KMS-11 (cell line): ENCODE results near the gene AVEN.
"Not testable (repeated sequence)": the region's sequence is repeated elsewhere in the genome, so short reads cannot be mapped to it uniquely, and the experiment has no call there.

Source experiments
- H2AFZ ChIP-seq: fragments of 200-600 bp; sonication (generic); 2 replicates; pipeline ENCODE4 v1.6.1; 2016; ENCODE audit warnings: antibody characterized with exemption, mixed run types, low read depth
- H3K27ac ChIP-seq: fragments of 200-600 bp; sonication (generic); 2 replicates; pipeline ENCODE4 v1.6.1; 2016; ENCODE audit warnings: mild to moderate bottlenecking, mixed run types
- H3K27me3 ChIP-seq: fragments of 200-600 bp; sonication (generic); 2 replicates; pipeline ENCODE4 v1.6.1; 2017; ENCODE audit warnings: mild to moderate bottlenecking, low read depth, mixed run types, moderate library complexity; ENCODE audit not compliant: insufficient read depth
- H3K36me3 ChIP-seq: fragments of 200-600 bp; sonication (generic); 2 replicates; pipeline ENCODE4 v1.6.1; 2017; ENCODE audit warnings: mild to moderate bottlenecking, mixed run types; ENCODE audit not compliant: insufficient read depth
- H3K4me1 ChIP-seq: fragments of 200-600 bp; sonication (generic); 2 replicates; pipeline ENCODE4 v1.6.1; 2016; ENCODE audit warnings: mild to moderate bottlenecking, low read depth, mixed run types; ENCODE audit not compliant: poor library complexity, severe bottlenecking
- H3K4me2 ChIP-seq: fragments of 200-600 bp; sonication (generic); 2 replicates; pipeline ENCODE4 v1.7.0; 2016; ENCODE audit warnings: mild to moderate bottlenecking, mixed run types
- H3K4me3 ChIP-seq: fragments of 200-600 bp; sonication (generic); IDR thresholded peaks from 2 replicates; pipeline ENCODE4 v1.6.1; 2017; ENCODE audit warnings: low read depth, low read length, mixed read lengths; ENCODE audit not compliant: insufficient read depth
- H3K79me2 ChIP-seq: fragments of 200-600 bp; sonication (generic); 2 replicates; pipeline ENCODE4 v1.6.1; 2016; ENCODE audit warnings: low read depth, mixed run types; ENCODE audit not compliant: insufficient read depth
- H3K9ac ChIP-seq: fragments of 200-600 bp; sonication (generic); 2 replicates; pipeline ENCODE4 v1.6.1; 2016; ENCODE audit warnings: mild to moderate bottlenecking, mixed run types
- H4K20me1 ChIP-seq: fragments of 200-600 bp; sonication (generic); 2 replicates; pipeline ENCODE4 v1.6.1; 2016; ENCODE audit warnings: mild to moderate bottlenecking, mixed run types; ENCODE audit not compliant: insufficient read depth
- TF ChIP-seq, protein P1 (sequence below): fragments of 200-600 bp; sonication (generic); conservative IDR thresholded peaks from 2 replicates; pipeline ENCODE4 v1.6.1; 2017; ENCODE audit warnings: low read depth, mild to moderate bottlenecking, antibody characterized with exemption, low read length, moderate library complexity, mixed read lengths

Gene AVEN

DNA sequence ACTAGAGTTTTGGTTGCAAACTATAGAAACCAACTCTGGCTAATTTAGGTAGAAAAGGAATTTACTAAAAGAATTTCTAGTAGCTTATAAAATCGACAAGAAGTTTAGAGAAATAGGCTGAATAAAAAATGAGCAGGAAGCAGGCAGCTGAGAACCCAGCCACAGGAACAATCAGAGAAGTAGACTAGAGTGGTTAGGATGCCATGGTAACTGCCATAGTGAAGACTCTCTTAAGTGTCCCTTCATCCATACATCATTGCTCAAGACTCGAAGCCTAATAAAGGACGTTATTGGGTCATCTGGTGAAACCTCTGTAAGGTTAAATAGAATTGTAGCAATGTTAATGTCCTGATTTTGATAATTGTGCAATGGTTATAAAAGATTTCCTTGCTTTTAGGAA, 13.8 kb downstream of the AVEN start:
- no peaks in the 10 kb centered on the region for H3K79me2 ChIP-seq
- H3K4me2 ChIP-seq: no peak overlapping the region
- no peaks in the 10 kb centered on the region for H4K20me1 ChIP-seq
- no peak overlapping the region for H3K27ac ChIP-seq
- H3K4me1 ChIP-seq: no peaks in the 10 kb centered on the region
- H3K36me3 ChIP-seq: no peaks in the 10 kb centered on the region
- no peak overlapping the region for H3K4me3 ChIP-seq
- H3K9ac ChIP-seq: no peak overlapping the region
- TF ChIP-seq, protein P1, sequence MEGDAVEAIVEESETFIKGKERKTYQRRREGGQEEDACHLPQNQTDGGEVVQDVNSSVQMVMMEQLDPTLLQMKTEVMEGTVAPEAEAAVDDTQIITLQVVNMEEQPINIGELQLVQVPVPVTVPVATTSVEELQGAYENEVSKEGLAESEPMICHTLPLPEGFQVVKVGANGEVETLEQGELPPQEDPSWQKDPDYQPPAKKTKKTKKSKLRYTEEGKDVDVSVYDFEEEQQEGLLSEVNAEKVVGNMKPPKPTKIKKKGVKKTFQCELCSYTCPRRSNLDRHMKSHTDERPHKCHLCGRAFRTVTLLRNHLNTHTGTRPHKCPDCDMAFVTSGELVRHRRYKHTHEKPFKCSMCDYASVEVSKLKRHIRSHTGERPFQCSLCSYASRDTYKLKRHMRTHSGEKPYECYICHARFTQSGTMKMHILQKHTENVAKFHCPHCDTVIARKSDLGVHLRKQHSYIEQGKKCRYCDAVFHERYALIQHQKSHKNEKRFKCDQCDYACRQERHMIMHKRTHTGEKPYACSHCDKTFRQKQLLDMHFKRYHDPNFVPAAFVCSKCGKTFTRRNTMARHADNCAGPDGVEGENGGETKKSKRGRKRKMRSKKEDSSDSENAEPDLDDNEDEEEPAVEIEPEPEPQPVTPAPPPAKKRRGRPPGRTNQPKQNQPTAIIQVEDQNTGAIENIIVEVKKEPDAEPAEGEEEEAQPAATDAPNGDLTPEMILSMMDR: no peak
- no peaks in the 10 kb centered on the region for H3K27me3 ChIP-seq
- H2AFZ ChIP-seq: no peak overlapping the region

DNA sequence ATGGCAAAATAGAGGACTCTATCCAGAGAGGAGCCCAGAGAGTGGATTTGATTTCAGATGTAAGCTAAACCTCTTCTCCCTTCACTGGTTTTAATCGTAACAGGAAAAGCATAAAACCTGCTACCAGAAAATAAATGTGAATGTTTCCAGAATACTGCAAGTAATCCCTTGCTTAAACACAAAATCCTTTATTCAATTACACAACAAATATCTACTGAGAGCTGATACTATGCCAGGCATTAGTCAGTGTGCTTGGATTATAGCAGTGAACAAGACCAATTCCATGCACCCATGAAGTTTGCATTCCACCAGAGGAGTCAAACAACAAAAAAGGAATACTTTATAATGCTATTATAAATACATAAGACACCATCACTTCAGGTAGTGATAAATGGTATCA, 15.1 kb downstream of the AVEN start:
- H3K4me1 ChIP-seq: no peaks in the 10 kb centered on the region
- H3K9ac ChIP-seq: no peak overlapping the region
- no peaks in the 10 kb centered on the region for H3K27me3 ChIP-seq
- no peaks in the 10 kb centered on the region for H4K20me1 ChIP-seq
- H2AFZ ChIP-seq: no peak overlapping the region
- no peak overlapping the region for H3K4me2 ChIP-seq
- TF ChIP-seq, protein P1: no peak
- H3K27ac ChIP-seq: no peak overlapping the region
- H3K4me3 ChIP-seq: no peak overlapping the region
- no peaks in the 10 kb centered on the region for H3K79me2 ChIP-seq
- no peaks in the 10 kb centered on the region for H3K36me3 ChIP-seq

- Histone ChIP-seq H3K27ac (no peak overlapping the region), H3K4me3 (no peak overlapping the region), H3K9ac (no peak overlapping the region), H2AFZ (no peak overlapping the region), H3K79me2 (no peaks in the 10 kb centered on the region), H3K36me3 (no peaks in the 10 kb centered on the region), H3K4me2 (no peak overlapping the region), H3K4me1 (no peaks in the 10 kb centered on the region), H3K27me3 (no peaks in the 10 kb centered on the region), H4K20me1 (no peaks in the 10 kb centered on the region)
- TF ChIP-seq, protein P1: no peak
These were observed 19.5 kb downstream of the AVEN start for GRCh38 chr15:34019369-34019990.

- H3K36me3 ChIP-seq, H3K27me3 ChIP-seq, H3K9ac ChIP-seq, H4K20me1 ChIP-seq, H3K4me3 ChIP-seq, H2AFZ ChIP-seq, H3K79me2 ChIP-seq, H3K27ac ChIP-seq, H3K4me2 ChIP-seq, H3K4me1 ChIP-seq: not testable (repeated sequence)
These were observed 20.3 kb downstream of the AVEN start for GRCh38 chr15:34018738-34019137.

GRCh38 chr15:34018021-34018645, 20.9 kb downstream of the AVEN start:
- no peak overlapping the region for H2AFZ ChIP-seq
- H3K4me1 ChIP-seq: no peaks in the 10 kb centered on the region
- TF ChIP-seq, protein P1: no peak
- no peaks in the 10 kb centered on the region for H3K36me3 ChIP-seq
- H3K4me3 ChIP-seq: no peak overlapping the region
- H3K79me2 ChIP-seq: no peaks in the 10 kb centered on the region
- H3K9ac ChIP-seq: no peak overlapping the region
- H3K27me3 ChIP-seq: no peaks in the 10 kb centered on the region
- H3K27ac ChIP-seq: no peak overlapping the region
- no peak overlapping the region for H3K4me2 ChIP-seq
- H4K20me1 ChIP-seq: no peaks in the 10 kb centered on the region
